H1 (cell line): ENCODE results near the gene COL8A2. TPM values are rescaled to one million over a fixed set of nuclear protein-coding genes. Genes with fewer than 3 reads are reported as not detected.
A peak's percentile ranks its signal among the peaks of the same experiment; 100 is the strongest.

Source experiments
- CTCF ChIA-PET: fragments of 300-600 bp; sonication (Branson Sonifier 250); formaldehyde crosslinking; loops from one replicate; lab custom pipeline; 2021; ENCODE audit not compliant: partially characterized antibody; lab: Charles Lee
- POLR2A ChIA-PET: fragments of 300-600 bp; sonication (Branson Sonifier 250); formaldehyde crosslinking; loops from one replicate; lab custom pipeline; 2021; ENCODE audit warnings: inconsistent platforms; ENCODE audit not compliant: partially characterized antibody; lab: Charles Lee
- DNase-seq, 2 experiments: peaks; one replicate each; pipeline versions ENCODE4 v3.0.0 to v3.0.0-alpha.2; 2010 to 2022; ENCODE audit warnings: low spot score in 2 of 2, low read depth in 1 of 2, mixed read lengths in 1 of 2
- FAIRE-seq: peaks from 2 replicates; lab custom pipeline; 2011; peaks lifted over from hg19 to GRCh38; lab: Jason Lieb, UNC
- H2AFZ ChIP-seq: 2 replicates; pipeline ENCODE4 v1.8.1; 2012; ENCODE audit warnings: low read length, inconsistent platforms
- H2AK5ac ChIP-seq: 2 replicates; pipeline ENCODE4 v1.6.1; 2013; ENCODE audit warnings: low read depth, low read length
- H2BK120ac ChIP-seq: replicated peaks from 2 replicates; pipeline ENCODE3; 2013; ENCODE audit warnings: low read depth, low read length, inconsistent platforms
- H2BK12ac ChIP-seq: 2 replicates; pipeline ENCODE4 v1.6.1; 2013; ENCODE audit warnings: low read depth, low read length
- H2BK15ac ChIP-seq: 2 replicates; pipeline ENCODE4 v1.6.1; 2013; ENCODE audit warnings: low read length
- H2BK20ac ChIP-seq: 2 replicates; pipeline ENCODE4 v1.6.1; 2013; ENCODE audit warnings: low read length
- H2BK5ac ChIP-seq: 2 replicates; pipeline ENCODE4 v1.6.1; 2013; ENCODE audit warnings: low read depth, low read length
- H3K14ac ChIP-seq: 2 replicates; pipeline ENCODE4 v1.6.1; 2013; ENCODE audit warnings: inconsistent platforms; ENCODE audit not compliant: insufficient read length
- H3K18ac ChIP-seq: 2 replicates; pipeline ENCODE4 v1.6.1; 2013; ENCODE audit warnings: low read length; ENCODE audit errors: extremely low read depth
- H3K23ac ChIP-seq: 2 replicates; pipeline ENCODE4 v1.6.1; 2013; ENCODE audit warnings: inconsistent platforms; ENCODE audit not compliant: insufficient read length
- H3K23me2 ChIP-seq: 2 replicates; pipeline ENCODE4 v1.6.1; 2013; ENCODE audit warnings: low read depth, low read length
- H3K27ac ChIP-seq: 2 replicates; pipeline ENCODE4 v1.6.1; 2011; ENCODE audit warnings: low read depth, low read length, inconsistent platforms
- H3K27me3 ChIP-seq, 4 experiments: replicated peaks in 1 of 4; 1 replicate in 1 of 4; 2 replicates in 3 of 4; pipeline versions ENCODE4 v1.6.1 to v1.8.1; 2011 to 2013; ENCODE audit warnings: low read length in 3 of 4, mild to moderate bottlenecking in 3 of 4, inconsistent platforms in 2 of 4, mixed read lengths in 2 of 4, moderate library complexity in 1 of 4; ENCODE audit not compliant: control insufficient read depth in 3 of 4, insufficient read depth in 3 of 4; ENCODE audit errors: extremely low read depth in 1 of 4
- H3K36me3 ChIP-seq, 4 experiments: 2 replicates each; pipeline versions ENCODE4 v1.6.1 to v1.8.1; 2011 to 2013; ENCODE audit warnings: mild to moderate bottlenecking in 4 of 4, low read length in 3 of 4, moderate library complexity in 2 of 4, control low read depth in 1 of 4, inconsistent platforms in 1 of 4; ENCODE audit not compliant: insufficient read depth in 4 of 4, control insufficient read depth in 2 of 4
- H3K4ac ChIP-seq: replicated peaks from 2 replicates; pipeline ENCODE3; 2013; ENCODE audit warnings: low read length, low read depth, mixed read lengths, inconsistent platforms; ENCODE audit not compliant: insufficient read length
- H3K4me1 ChIP-seq, 4 experiments: replicated peaks in 1 of 4; 1 replicate in 1 of 4; 2 replicates in 3 of 4; pipeline versions ENCODE4 v1.6.1 to v1.8.1; 2011 to 2013; ENCODE audit warnings: low read length in 3 of 4, inconsistent platforms in 2 of 4, mixed read lengths in 1 of 4; ENCODE audit not compliant: insufficient read depth in 4 of 4, control insufficient read depth in 3 of 4
- H3K4me2 ChIP-seq, 2 experiments: 2 replicates each; pipeline versions ENCODE4 v1.6.1 to v1.8.1; 2011 to 2013; ENCODE audit warnings: low read depth in 2 of 2, low read length in 2 of 2, control low read depth in 1 of 2, inconsistent platforms in 1 of 2, mild to moderate bottlenecking in 1 of 2; ENCODE audit not compliant: insufficient read depth in 1 of 2
- H3K4me3 ChIP-seq, 4 experiments: fragments of 200-600, 300-600 bp in 1 of 4; sonication (generic), shearing (Covaris generic), sonication (Bioruptor Twin) in 1 of 4; 2 replicates each; pipeline versions ENCODE4 v1.5.1 to v1.8.1; 2011 to 2016; ENCODE audit warnings: low read length in 4 of 4, low read depth in 3 of 4, control low read depth in 2 of 4, inconsistent platforms in 2 of 4, mild to moderate bottlenecking in 2 of 4, mixed read lengths in 1 of 4, moderate library complexity in 1 of 4; ENCODE audit not compliant: insufficient read depth in 2 of 4; ENCODE audit errors: extremely low read depth in 1 of 4
- H3K56ac ChIP-seq: replicated peaks from 2 replicates; pipeline ENCODE3; 2013; ENCODE audit warnings: low read depth, mild to moderate bottlenecking, mixed read lengths, low read length, inconsistent platforms; ENCODE audit not compliant: insufficient read length
- H3K79me1 ChIP-seq: 2 replicates; pipeline ENCODE4 v1.6.1; 2013; ENCODE audit warnings: low read depth, low read length, control low read depth
- H3K79me2 ChIP-seq, 2 experiments: 2 replicates each; pipeline versions ENCODE4 v1.6.1 to v1.8.1; 2012 to 2013; ENCODE audit warnings: low read length in 2 of 2, mild to moderate bottlenecking in 2 of 2, inconsistent platforms in 1 of 2; ENCODE audit not compliant: insufficient read depth in 2 of 2, control insufficient read depth in 1 of 2
- H3K9ac ChIP-seq, 4 experiments: replicated peaks in 1 of 4; 1 replicate in 1 of 4; 2 replicates in 3 of 4; pipeline versions ENCODE4 v1.6.1 to v1.8.1; 2011 to 2013; ENCODE audit warnings: low read depth in 3 of 4, low read length in 3 of 4, control low read depth in 2 of 4, mild to moderate bottlenecking in 2 of 4, moderate library complexity in 2 of 4, inconsistent platforms in 1 of 4; ENCODE audit errors: extremely low read depth in 1 of 4
- H3K9me3 ChIP-seq, 2 experiments: 2 replicates each; pipeline versions ENCODE4 v1.6.1 to v1.8.1; 2012 to 2013; ENCODE audit warnings: mild to moderate bottlenecking in 2 of 2, moderate library complexity in 2 of 2, control low read depth in 1 of 2, inconsistent platforms in 1 of 2, low read depth in 1 of 2, low read length in 1 of 2, mixed read lengths in 1 of 2; ENCODE audit not compliant: insufficient read depth in 2 of 2
- H4K20me1 ChIP-seq, 2 experiments: replicated peaks in 1 of 2; 2 replicates each; pipeline versions ENCODE3 to v1.8.1; 2011 to 2013; ENCODE audit warnings: inconsistent platforms in 2 of 2, low read length in 2 of 2, mild to moderate bottlenecking in 1 of 2; ENCODE audit not compliant: insufficient read depth in 2 of 2, control insufficient read depth in 1 of 2
- H4K5ac ChIP-seq: 2 replicates; pipeline ENCODE4 v1.6.1; 2013; ENCODE audit warnings: low read length, low read depth, mixed read lengths, inconsistent platforms; ENCODE audit not compliant: insufficient read length
- H4K8ac ChIP-seq: 2 replicates; pipeline ENCODE4 v1.8.0; 2013; ENCODE audit warnings: mild to moderate bottlenecking, moderate library complexity, low read length, inconsistent platforms; ENCODE audit not compliant: insufficient read depth; ENCODE audit errors: extremely low read depth
- H4K91ac ChIP-seq: replicated peaks from 2 replicates; pipeline ENCODE3; 2013; ENCODE audit warnings: low read length, mixed read lengths, inconsistent platforms; ENCODE audit not compliant: insufficient read length
- BACH1 ChIP-seq: IDR thresholded peaks from 2 replicates; pipeline ENCODE4 v1.6.1; 2012; ENCODE audit warnings: low read length, improper control_type of control experiment
- HDAC2 ChIP-seq, 2 experiments: fragments of 300-600 bp in 1 of 2; sonication (generic) in 1 of 2; IDR thresholded peaks; 2 replicates each; pipeline ENCODE4 v1.6.1; 2011 to 2012; ENCODE audit warnings: low read depth in 2 of 2, low read length in 2 of 2, mild to moderate bottlenecking in 2 of 2, moderate library complexity in 2 of 2, borderline replicate concordance in 1 of 2, inconsistent platforms in 1 of 2
- HDAC6 ChIP-seq: IDR thresholded peaks from one replicate; pipeline ENCODE4 v1.7.1; 2012; ENCODE audit warnings: low read depth, mild to moderate bottlenecking, inconsistent platforms, low read length, moderate library complexity
- KDM1A ChIP-seq: fragments of 200-600, 300-600 bp; sonication (generic); IDR thresholded peaks from 2 replicates; pipeline ENCODE4 v1.7.1; 2016; ENCODE audit warnings: mild to moderate bottlenecking, low read length, borderline replicate concordance
- NANOG ChIP-seq: IDR thresholded peaks from 2 replicates; pipeline ENCODE4 v1.6.1; 2011; ENCODE audit warnings: low read length, low read depth, mild to moderate bottlenecking, inconsistent platforms; ENCODE audit not compliant: insufficient read depth, poor library complexity, severe bottlenecking
- NRF1 ChIP-seq: IDR thresholded peaks from 2 replicates; pipeline ENCODE4 v1.6.1; 2011; ENCODE audit warnings: mild to moderate bottlenecking, low read depth, low read length, improper control_type of control experiment
- RAD21 ChIP-seq, 2 experiments: IDR thresholded peaks in 1 of 2; conservative IDR thresholded peaks in 1 of 2; 2 replicates each; pipeline ENCODE4 v1.6.1; 2011; ENCODE audit warnings: low read depth in 2 of 2, low read length in 2 of 2, improper control_type of control experiment in 1 of 2, inconsistent platforms in 1 of 2, mild to moderate bottlenecking in 1 of 2, moderate library complexity in 1 of 2
- WGBS, 2 experiments: shearing (Covaris generic) in 1 of 2; methylation state at CpG; one replicate each; pipeline versions ENCODE4 v1.1.6 to v1.1.7; 2013 to 2015; ENCODE audit warnings: low lambda C conversion rate in 2 of 2, mixed read lengths in 2 of 2, inconsistent platforms in 1 of 2, low coverage in 1 of 2, missing lambda C conversion rate in 1 of 2; ENCODE audit not compliant: insufficient replicate concordance in 2 of 2, insufficient coverage in 1 of 2, insufficient read length in 1 of 2; ENCODE audit errors: extremely low coverage in 1 of 2, missing lambda C conversion rate in 1 of 2; 5-methylcytosine and 5-hydroxymethylcytosine counted together
- polyA plus RNA-seq, 7 experiments: library from polyadenylated mRNA; depleted of rRNA in 3 of 7; stranded (reverse) in 5 of 7; unstranded in 2 of 7; fragments of >200 nt in 5 of 7; fragments of 200-250 nt in 2 of 7; gene quantifications; 1 replicate in 5 of 7; 2 replicates in 1 of 7; 4 replicates in 1 of 7; pipeline versions ENCODE4 v1.2.1 to v1.2.3, GENCODE V29; 2011 to 2013; ENCODE audit warnings: missing spikeins in 2 of 7, mixed read lengths in 2 of 7
- total RNA-seq: library from RNA; stranded (reverse); fragmentation: NEBNext Ultra II Directional; extraction: Animal tissue kit (Norgen Biotek cat#: 25700); gene quantifications from 2 replicates; pipeline ENCODE4 v1.2.1, GENCODE V29; 2021
- TF ChIP-seq, protein P1 (sequence below), 3 experiments: IDR thresholded peaks; 1 replicate in 2 of 3; 2 replicates in 1 of 3; pipeline versions ENCODE4 v1.5.1 to v1.6.1; 2011; ENCODE audit warnings: low read length in 3 of 3, mild to moderate bottlenecking in 3 of 3, inconsistent platforms in 2 of 3, low read depth in 1 of 3, moderate library complexity in 1 of 3; ENCODE audit not compliant: insufficient read depth in 1 of 3; ENCODE audit errors: control extremely low read depth in 1 of 3

Gene COL8A2
- total and polyA plus RNA-seq, 2 of the 8 experiments (the other 6 are each of a cell fraction or from before 2014, with no cell fraction given), result 2.1 to 2.8 TPM

DNA sequence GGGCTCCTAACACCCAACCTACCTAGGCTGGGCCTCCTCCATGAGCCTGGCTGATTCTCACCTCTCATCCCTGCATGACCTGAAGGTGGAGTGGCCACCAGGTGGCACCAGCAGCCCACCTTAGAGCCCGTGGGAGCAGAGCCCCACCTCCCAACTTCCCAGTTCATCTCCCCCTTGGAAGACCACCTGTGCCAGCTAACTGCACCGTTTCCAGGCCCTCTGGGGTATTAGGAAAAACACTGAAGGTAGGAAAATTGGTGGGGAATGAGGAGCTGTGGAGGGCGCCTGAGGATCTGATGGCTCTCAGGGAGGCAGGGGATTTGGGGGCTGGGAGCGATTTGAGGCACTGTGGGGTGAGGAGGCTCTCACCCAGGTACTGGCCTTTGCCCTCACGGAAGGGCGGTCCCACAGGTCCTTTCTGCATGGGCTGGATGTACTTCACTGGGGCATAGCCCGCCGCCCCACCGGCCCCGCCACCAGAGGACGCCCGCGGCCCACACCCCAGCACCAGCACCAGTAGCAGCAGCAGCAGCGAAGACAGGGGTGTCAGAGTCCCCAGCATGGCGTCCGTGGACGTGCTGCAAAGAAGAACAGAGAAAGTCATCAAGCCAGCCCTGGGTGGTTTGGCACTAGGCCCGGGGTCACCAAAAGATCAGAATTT is 25.2 kb downstream of the COL8A2 start:
- FAIRE-seq, result peak; percentile 88
- Histone ChIP-seq H3K79me2 (no peaks in the 10 kb centered on the region), H3K9me3 (no peaks in the 10 kb centered on the region), H3K27ac (no peak overlapping the region), H3K14ac (no peak overlapping the region), H3K4ac (no peak overlapping the region), H4K8ac (0 out of 2 replicates have a peak overlapping the region, but pooled peaks have one; percentile 4), H2AK5ac (no peak overlapping the region), H4K20me1 (no peaks in the 10 kb centered on the region), H3K27me3 (0 out of 7 replicates have a peak, but pooled peaks cover 0 to 2% (median 0%) of the 10 kb centered on the region in 4 experiments), H2BK20ac (no peak overlapping the region), H2BK5ac (no peak overlapping the region), H2BK15ac (no peak overlapping the region), H2AFZ (no peak overlapping the region; the same call in 1 of the 2 replicates), H4K5ac (no peak overlapping the region), H3K79me1 (no peaks in the 10 kb centered on the region), H3K18ac (no peak overlapping the region), H4K91ac (peak overlapping the region; percentile 47), H3K23me2 (no peaks in the 10 kb centered on the region), H2BK120ac (no peak overlapping the region), H3K4me3 (no peak overlapping the region), H3K56ac (no peak overlapping the region), H2BK12ac (no peak overlapping the region), H3K4me2 (peak overlapping the region in 1 of 2 experiments; percentile 15; a peak in 3 of 4 replicates), H3K9ac (no peak overlapping the region), H3K23ac (no peak overlapping the region), H3K4me1 (peaks cover 0 to 11% (median 7%) of the 10 kb centered on the region in 4 experiments; a peak in 3 of 7 replicates), H3K36me3 (peaks cover 0 to 3% (median 3%) of the 10 kb centered on the region in 4 experiments; a peak in 3 of 8 replicates)
- ChIA-PET CTCF (interaction anchor here (0.6 to 32.6 kb wide), 19 partner anchors 9 to 304 kb away, joined by 3 to 738 read pairs (median 6); partner anchors contain the start of genes COL8A2 and TRAPPC3), POLR2A (interaction anchor here (7.8 kb wide), 1 partner anchor 34 kb away, joined by 61 read pairs; no protein-coding TSS in a partner anchor)
- DNase-seq, result peak; percentile 76 to 96
- WGBS, 2 experiments, result 52% methylated on average over 17 of the region's 18 CpGs; no CpG with 5 or more reads in 1 of the 2 experiments
- TF ChIP-seq HDAC6 (no peak), RAD21 (IDR thresholded peaks at IDR 0.05 in 1 of 2, conservative IDR thresholded peaks at IDR 0.05 in 1 of 2; ENCODE audit: low read depth in 2 of 2, low read length in 2 of 2) (peak; percentile 97 to 98), HDAC2 (IDR thresholded peaks at IDR 0.05; ENCODE audit: borderline replicate concordance in 1 of 2, low read depth in 2 of 2, low read length in 2 of 2) (0 out of 4 replicates have a peak, but pooled peaks of 1 of the 2 experiments have one; percentile 43), NANOG (no peak), BACH1 (no peak), KDM1A (peak; percentile 46; the same call in 1 of the 2 replicates), NRF1 (no peak)
- TF ChIP-seq, protein P1, sequence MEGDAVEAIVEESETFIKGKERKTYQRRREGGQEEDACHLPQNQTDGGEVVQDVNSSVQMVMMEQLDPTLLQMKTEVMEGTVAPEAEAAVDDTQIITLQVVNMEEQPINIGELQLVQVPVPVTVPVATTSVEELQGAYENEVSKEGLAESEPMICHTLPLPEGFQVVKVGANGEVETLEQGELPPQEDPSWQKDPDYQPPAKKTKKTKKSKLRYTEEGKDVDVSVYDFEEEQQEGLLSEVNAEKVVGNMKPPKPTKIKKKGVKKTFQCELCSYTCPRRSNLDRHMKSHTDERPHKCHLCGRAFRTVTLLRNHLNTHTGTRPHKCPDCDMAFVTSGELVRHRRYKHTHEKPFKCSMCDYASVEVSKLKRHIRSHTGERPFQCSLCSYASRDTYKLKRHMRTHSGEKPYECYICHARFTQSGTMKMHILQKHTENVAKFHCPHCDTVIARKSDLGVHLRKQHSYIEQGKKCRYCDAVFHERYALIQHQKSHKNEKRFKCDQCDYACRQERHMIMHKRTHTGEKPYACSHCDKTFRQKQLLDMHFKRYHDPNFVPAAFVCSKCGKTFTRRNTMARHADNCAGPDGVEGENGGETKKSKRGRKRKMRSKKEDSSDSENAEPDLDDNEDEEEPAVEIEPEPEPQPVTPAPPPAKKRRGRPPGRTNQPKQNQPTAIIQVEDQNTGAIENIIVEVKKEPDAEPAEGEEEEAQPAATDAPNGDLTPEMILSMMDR (IDR thresholded peaks at IDR 0.05; ENCODE audit: control extremely low read depth in 1 of 3, insufficient read depth in 1 of 3, low read depth in 1 of 3, low read length in 3 of 3), result peak; percentile 90 to 97 (median 90)
